ENCODE results near the gene TESK2.

DNA sequence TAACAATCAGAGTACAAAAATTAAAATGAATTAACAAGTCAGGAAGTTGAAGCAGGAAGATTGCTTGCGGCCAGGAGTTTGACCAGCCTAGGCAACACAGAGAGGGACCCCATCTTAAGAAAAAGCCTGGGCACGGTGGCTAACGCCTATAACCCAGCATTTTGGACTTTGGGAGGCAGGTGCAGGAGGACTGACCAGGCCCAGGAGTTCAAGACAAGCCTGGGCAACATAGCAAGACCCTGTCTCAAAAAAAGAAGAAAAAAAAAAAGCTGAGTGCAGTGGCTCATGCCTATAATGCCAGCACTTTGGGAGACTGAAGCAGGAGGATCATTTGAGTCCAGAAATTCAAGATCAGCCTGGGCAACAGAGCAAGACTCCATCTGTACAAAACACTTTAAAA, 38.5 kb downstream of the TESK2 start:
- no peak for TF ChIP-seq GATA3 (IDR thresholded peaks at IDR 0.05; ENCODE audit: low read depth, low read length)
- TF ChIP-seq GATA2 (IDR thresholded peaks at IDR 0.05; ENCODE audit: low read depth, low read length), result no peak

Data from SH-SY5Y (cell line).